HG02759 (cell line): Measurements from ENCODE around the gene ARHGEF38.

Source experiments
- ATAC-seq: cut with Tn5 transposase; IDR thresholded peaks from one replicate; pipeline ENCODE4 v1.9.1; 2021; ENCODE audit warnings: mild to moderate bottlenecking, moderate library complexity; ENCODE audit not compliant: unreplicated experiment

The ARHGEF38 gene

GRCh38 chr4:105551965-105552746 is at the start of gene ARHGEF38:
Gene ARHGEF38 (plus strand): TSS chr4:105552620. CDS start chr4:105552766, 146 bp downstream.
- ATAC-seq: no peak

GRCh38 chr4:105503484-105503883 is 48.9 kb upstream of the ARHGEF38 start:
- no peak for ATAC-seq

GRCh38 chr4:105504744-105505143 is 47.7 kb upstream of the ARHGEF38 start:
- no peak for ATAC-seq

GRCh38 chr4:105509291-105509690 is 43.1 kb upstream of the ARHGEF38 start:
- ATAC-seq: peak; percentile 97

- peak; percentile 42 for ATAC-seq
These were observed 42.7 kb upstream of the ARHGEF38 start for GRCh38 chr4:105509714-105510113.

GRCh38 chr4:105510245-105510644 is 42.2 kb upstream of the ARHGEF38 start:
- no peak for ATAC-seq

GRCh38 chr4:105520819-105521790 is 31.3 kb upstream of the ARHGEF38 start:
- peak; percentile 84 for ATAC-seq

- no peak for ATAC-seq
These were observed 25.8 kb upstream of the ARHGEF38 start for GRCh38 chr4:105526656-105527055.

GRCh38 chr4:105527081-105527480 is 25.3 kb upstream of the ARHGEF38 start:
- ATAC-seq: no peak

- no peak for ATAC-seq
These were observed 15.8 kb upstream of the ARHGEF38 start for GRCh38 chr4:105536601-105537000.

- no peak for ATAC-seq
These were observed 11.0 kb upstream of the ARHGEF38 start for GRCh38 chr4:105541420-105541819.

GRCh38 chr4:105542039-105542438 is 10.4 kb upstream of the ARHGEF38 start:
- no peak for ATAC-seq

- ATAC-seq: no peak
These were observed 9.1 kb upstream of the ARHGEF38 start for GRCh38 chr4:105543346-105543745.

- ATAC-seq: no peak
These were observed 8.5 kb upstream of the ARHGEF38 start for GRCh38 chr4:105543881-105544280.

GRCh38 chr4:105544520-105545286 is 7.7 kb upstream of the ARHGEF38 start:
- ATAC-seq: no peak

GRCh38 chr4:105546086-105546485 is 6.3 kb upstream of the ARHGEF38 start:
- no peak for ATAC-seq

GRCh38 chr4:105547769-105548168 is 4.7 kb upstream of the ARHGEF38 start:
- ATAC-seq: no peak

GRCh38 chr4:105548483-105548882 is 3.9 kb upstream of the ARHGEF38 start:
- ATAC-seq: no peak

- ATAC-seq: no peak
These were observed 1.8 kb upstream of the ARHGEF38 start for GRCh38 chr4:105550641-105551040.

GRCh38 chr4:105555409-105555808 is 3.0 kb downstream of the ARHGEF38 start:
- ATAC-seq: no peak

- ATAC-seq: no peak
These were observed 3.8 kb downstream of the ARHGEF38 start for GRCh38 chr4:105556206-105556605.
